HG02763 (cell line): ENCODE data around the gene PCARE.

Source experiments
- ATAC-seq: cut with Tn5 transposase; IDR thresholded peaks from one replicate; pipeline ENCODE4 v1.9.1; 2021; ENCODE audit warnings: mild to moderate bottlenecking, moderate library complexity; ENCODE audit not compliant: unreplicated experiment

The PCARE gene

GRCh38 chr2:29064346-29064715, 10.0 kb downstream of the PCARE start:
- no peak for ATAC-seq

GRCh38 chr2:29063646-29064345, 10.5 kb downstream of the PCARE start:
- no peak for ATAC-seq

DNA sequence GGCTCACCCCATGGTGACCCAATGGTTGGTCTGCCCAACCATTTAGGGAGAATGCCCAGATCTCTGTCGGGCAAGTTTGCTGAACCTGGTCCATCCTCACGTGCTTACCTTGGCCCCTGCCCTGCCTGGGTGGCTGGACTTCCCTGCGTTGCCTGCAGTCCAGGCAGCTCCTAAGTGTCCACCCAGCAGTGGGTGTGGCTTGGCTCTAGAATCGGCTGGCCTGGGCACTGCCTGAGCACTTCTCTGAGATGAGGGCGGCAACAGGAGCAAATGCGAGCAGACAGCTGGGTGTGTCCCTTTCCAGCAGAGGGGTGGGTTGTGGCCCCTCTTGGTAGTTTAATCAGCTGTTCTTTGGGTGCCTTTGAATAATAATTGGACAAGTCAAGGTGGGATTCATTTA, 11.3 kb downstream of the PCARE start:
- no peak for ATAC-seq

DNA sequence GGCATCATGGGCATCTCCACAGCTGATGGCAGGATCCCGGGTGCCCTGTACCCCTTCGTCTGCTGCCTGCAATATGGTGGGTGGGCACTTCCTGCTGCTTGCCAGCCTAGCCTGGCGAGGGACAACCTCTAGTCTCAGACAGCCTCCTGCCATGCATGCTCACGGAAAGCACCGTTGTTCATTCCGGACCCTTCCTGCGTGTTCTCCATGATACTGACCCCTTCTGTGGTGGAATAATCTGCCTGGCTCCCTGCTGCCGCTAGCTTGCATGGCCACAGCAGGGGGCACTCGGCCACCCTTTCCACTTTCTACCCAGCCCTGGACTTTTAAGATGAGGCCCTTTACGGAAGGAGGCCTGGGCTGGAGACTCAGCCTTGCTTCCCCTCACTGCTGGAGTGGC, 12.0 kb downstream of the PCARE start:
- no peak for ATAC-seq

DNA sequence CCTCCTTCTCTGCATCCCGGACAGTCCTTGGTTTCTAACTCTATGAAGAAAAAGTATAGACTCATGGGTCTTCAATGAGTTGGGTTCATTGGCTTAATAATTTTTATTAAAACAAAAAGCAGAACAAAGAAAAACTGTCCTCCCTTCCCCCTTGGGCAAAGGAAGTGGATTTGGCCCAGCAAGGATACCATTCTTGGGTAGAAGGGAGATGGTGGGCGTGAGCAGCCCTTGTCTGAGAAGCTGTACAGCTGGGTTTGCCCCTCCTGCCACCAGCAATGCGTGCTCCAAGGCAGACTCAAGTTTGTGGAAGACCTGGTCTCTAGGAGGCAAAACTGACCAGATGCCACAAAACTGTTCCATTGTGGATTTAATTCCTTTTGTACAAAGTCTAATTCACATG, 12.7 kb downstream of the PCARE start:
- ATAC-seq, result no peak

- ATAC-seq, result no peak
These were observed 13.1 kb downstream of the PCARE start for GRCh38 chr2:29061176-29061575.

DNA sequence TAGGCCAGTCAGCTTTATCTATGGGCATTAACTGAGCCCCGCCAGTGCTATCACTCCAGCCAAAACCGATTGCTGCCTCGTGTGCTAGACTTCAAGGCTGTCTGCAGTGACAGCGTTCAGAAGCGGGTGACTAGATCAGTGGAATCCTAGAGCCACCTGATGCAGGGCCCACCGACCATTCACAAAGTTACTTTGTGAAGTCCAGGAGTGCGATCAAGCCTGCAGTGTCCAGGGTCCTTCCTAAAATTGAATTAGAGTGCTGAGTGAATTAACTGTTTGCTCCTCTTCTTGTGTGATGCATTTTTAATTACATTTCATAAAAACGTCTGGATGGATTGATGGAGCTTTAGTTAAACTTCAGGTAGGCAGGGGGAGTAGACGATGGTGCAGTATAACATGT, 13.9 kb downstream of the PCARE start:
- ATAC-seq, result no peak

DNA sequence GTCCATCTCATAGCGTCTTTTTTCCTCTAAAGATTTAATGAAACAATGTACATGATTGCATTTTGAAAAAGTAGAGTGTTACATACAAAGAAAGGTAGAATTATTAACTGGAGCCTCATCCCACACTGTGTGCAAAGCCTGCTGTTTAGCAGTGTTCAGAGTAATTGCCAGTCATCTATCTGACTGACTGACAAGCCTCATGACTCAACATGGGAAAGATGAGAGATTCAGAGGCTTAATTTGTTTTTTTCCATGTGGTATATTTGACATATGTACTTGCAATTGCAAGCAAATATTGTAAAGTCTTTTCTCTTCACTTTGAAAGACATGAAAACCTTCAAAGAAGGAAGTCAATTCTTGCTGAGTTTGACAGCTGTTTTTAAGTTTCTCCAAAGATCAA, 14.7 kb downstream of the PCARE start:
- ATAC-seq, result no peak

GRCh38 chr2:29057006-29057405, 17.3 kb downstream of the PCARE start:
- ATAC-seq, result no peak

DNA sequence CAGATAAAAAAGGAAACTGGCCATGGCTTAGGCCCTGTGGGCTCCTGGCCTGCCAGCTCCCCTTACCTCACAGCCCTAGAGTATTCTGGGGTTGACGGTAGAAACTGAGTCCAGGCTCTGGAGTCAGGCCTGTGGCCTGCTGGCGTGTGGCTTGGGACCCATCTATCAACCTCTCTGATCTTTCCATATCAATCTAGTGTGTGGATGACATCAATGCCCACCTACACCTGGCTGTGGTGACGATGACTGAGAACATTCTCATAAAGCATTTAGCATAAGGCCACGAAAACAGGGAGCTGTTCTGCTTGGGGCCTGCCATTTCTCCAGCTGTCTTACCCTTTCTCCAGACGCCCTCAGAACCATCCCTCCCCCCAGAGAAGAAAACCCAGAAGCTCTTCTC, 17.9 kb downstream of the PCARE start:
- no peak for ATAC-seq

DNA sequence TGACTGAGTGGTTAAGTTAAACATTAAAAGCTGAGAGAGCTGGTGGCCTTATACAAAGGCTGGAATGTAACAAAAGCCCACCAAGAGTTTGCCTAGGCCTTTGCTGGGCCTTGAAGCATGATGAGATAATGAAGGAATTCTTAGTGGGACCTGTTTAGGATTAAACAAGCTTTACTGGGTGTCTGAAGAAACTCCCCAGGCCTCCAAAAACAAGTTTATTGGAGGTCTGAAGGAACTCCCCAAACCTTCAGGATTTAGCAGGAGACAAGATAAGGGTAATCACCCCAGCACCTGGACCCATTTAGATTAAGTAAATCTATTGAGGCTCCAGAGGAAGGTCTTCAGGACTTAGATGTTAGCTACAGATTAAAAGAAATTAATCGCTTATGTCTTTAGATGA, 18.7 kb downstream of the PCARE start:
- ATAC-seq, result no peak

GRCh38 chr2:29054430-29054829, 19.9 kb downstream of the PCARE start:
- no peak for ATAC-seq

DNA sequence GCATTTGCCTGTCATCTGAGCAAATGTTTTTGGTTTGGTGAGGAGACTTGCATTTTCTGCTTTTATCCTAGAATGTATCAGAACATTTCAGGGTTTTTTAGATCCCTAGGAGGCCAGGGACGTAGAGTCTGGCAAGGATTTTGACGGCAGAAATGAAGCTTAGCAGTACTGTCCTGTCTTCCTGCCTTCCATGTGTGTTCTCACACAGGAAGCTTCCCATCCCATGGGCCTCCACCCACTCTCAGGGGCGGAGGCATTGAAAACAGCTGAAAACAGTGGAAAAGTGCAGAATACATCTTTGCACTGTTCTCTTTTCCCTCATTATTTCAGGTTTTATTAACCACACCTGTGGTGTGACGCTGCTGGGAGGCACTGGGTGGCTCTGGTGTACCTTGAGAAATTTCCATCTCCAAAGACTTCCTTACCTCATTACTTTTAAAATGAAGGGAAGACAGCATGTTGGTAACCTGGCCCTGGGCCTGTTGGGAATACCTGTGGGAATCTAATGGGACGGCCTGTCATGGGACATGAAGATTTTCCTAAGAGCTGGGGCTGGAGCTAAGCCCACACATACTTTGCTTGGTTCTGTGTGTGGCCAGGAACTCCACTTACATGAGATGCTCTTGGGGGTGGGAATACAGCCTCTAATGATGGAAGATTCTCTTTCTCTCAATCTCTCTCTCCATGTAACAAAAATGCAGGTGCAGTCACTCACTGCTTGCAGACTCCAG, 20.5 kb downstream of the PCARE start:
- ATAC-seq, result no peak

GRCh38 chr2:29053223-29053622, 21.1 kb downstream of the PCARE start:
- no peak for ATAC-seq

GRCh38 chr2:29052807-29053206, 21.5 kb downstream of the PCARE start:
- ATAC-seq, result no peak

GRCh38 chr2:29051730-29052129, 22.6 kb downstream of the PCARE start:
- no peak for ATAC-seq

GRCh38 chr2:29050591-29050990, 23.7 kb downstream of the PCARE start:
- ATAC-seq, result no peak

DNA sequence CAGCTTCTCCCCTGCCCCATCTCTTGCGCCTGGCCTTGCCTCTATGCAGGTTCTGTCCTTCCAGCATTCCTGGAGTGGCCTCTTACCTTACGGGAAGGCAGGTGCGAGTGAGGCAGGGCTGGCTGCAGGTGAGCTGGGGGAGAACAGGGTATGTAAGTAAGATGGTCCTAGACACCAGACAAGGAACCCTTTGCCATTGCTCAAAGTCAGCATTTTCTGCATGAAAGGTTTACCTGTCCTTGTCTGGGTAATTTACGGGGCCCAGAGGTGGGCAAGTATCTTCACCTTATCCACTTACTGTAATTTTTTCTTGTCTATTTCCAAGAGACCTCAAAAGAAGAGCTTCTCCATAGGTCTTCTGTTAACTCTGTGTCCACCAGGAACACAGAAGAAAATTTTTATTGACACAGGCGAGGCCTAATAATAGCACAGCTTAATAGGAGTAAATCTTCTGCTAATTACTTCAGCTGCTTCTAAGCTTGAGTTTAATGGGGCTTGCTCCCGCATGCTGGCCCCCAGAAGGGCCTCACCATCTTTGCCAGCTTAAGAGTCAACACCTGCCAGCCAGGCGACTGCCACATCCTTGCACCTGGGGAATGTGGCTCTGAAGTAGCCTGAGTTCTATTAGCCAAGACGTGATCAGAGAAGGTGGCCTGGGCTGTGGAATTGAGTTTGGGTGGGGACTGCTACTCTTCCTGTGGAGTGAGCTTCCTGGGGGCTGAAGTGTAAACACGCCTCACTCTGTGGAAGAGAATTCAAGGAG, 27.1 kb downstream of the PCARE start:
- no peak for ATAC-seq

GRCh38 chr2:29046321-29046720, 28.0 kb downstream of the PCARE start:
- ATAC-seq, result no peak

GRCh38 chr2:29044459-29044858, 29.9 kb downstream of the PCARE start:
- no peak for ATAC-seq

- ATAC-seq, result no peak
These were observed 31.7 kb downstream of the PCARE start for GRCh38 chr2:29042561-29043075.

DNA sequence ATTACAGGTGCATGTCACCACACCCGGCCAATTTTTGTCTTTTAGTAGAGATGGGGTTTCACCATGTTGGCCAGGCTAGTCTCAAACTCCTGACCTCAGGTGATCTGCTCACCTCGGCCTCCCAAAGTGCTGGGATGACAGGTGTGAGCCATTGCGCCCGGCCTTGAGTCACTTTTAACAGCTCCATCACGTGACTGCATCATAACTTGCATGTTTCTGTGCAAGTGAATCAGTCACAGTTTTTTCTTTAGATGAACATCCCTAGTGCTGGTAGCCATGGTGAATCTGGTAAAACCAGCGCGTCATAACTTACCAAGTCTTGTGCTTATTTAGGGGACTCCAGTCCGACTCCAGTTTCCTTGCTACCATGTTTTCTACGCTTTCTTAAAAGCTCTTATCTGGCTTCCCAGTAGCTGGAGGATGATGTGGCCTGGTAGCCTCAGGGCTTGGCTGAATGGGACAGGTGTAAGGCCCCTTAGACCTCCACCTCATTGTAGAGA, 33.1 kb downstream of the PCARE start:
- no peak for ATAC-seq
